Kidney (tissue), 14 donors: Measurements from ENCODE around the gene URGCP. TPM values are rescaled to one million over a fixed set of nuclear protein-coding genes. Genes with fewer than 3 reads are reported as not detected.
A peak's percentile ranks its signal among the peaks of the same experiment; 100 is the strongest.

Source experiments
- DNase-seq, 5 donors: peaks; one replicate each; pipeline ENCODE4 v3.0.0-alpha.2; 2013 to 2020
- FAIRE-seq: peaks from 2 replicates; lab custom pipeline; 2012; peaks lifted over from hg19 to GRCh38; lab: Jason Lieb, UNC
- H3K27ac ChIP-seq, 2 donors: one replicate each; pipeline ENCODE4 v1.7.0; 2013; ENCODE audit warnings: low read depth in 2 of 2, low read length in 2 of 2, inconsistent platforms in 1 of 2
- H3K27me3 ChIP-seq: one replicate; pipeline ENCODE4 v1.7.1; 2013; ENCODE audit warnings: low read length, inconsistent platforms; ENCODE audit not compliant: control insufficient read depth, insufficient read depth
- H3K36me3 ChIP-seq, 3 donors: one replicate each; pipeline versions ENCODE4 v1.7.0 to v1.7.1; 2013; ENCODE audit warnings: low read length in 3 of 3, control low read depth in 1 of 3, inconsistent platforms in 1 of 3; ENCODE audit not compliant: insufficient read depth in 3 of 3, control insufficient read depth in 2 of 3
- H3K4me1 ChIP-seq, 3 donors: one replicate each; pipeline versions ENCODE4 v1.7.0 to v1.7.1; 2013; ENCODE audit warnings: low read length in 3 of 3, inconsistent platforms in 1 of 3, low read depth in 1 of 3; ENCODE audit not compliant: control insufficient read depth in 2 of 3, insufficient read depth in 2 of 3
- H3K4me3 ChIP-seq, 3 donors: one replicate each; pipeline versions ENCODE4 v1.7.0 to v1.8.1; 2013; ENCODE audit warnings: low read length in 3 of 3, control low read depth in 1 of 3, inconsistent platforms in 1 of 3
- H3K9ac ChIP-seq, 3 donors: one replicate each; pipeline versions ENCODE4 v1.7.0 to v1.7.1; 2013; ENCODE audit warnings: low read length in 3 of 3, control low read depth in 1 of 3, inconsistent platforms in 1 of 3
- H3K9me3 ChIP-seq, 3 donors: one replicate each; pipeline versions ENCODE4 v1.7.0 to v1.7.1; 2013; ENCODE audit warnings: low read length in 3 of 3, control low read depth in 1 of 3, inconsistent platforms in 1 of 3; ENCODE audit not compliant: control insufficient read depth in 2 of 3, insufficient read depth in 1 of 3
- CTCF ChIP-seq: IDR thresholded peaks from 3 replicates; pipeline ENCODE4 v1.5.1; 2012; ENCODE audit warnings: mild to moderate bottlenecking, moderate library complexity, borderline replicate concordance; ENCODE audit not compliant: insufficient read depth; ENCODE audit errors: extremely low read depth
- intact Hi-C: fragments of 100-400 bp; cut with DNase I; formaldehyde crosslinking; loops from one replicate; pipeline ENCODE4 v1.11.1; 2022
- polyA plus RNA-seq: library from polyadenylated mRNA; stranded (reverse); fragments of 350-450 nt; fragmentation: Illumina TruSeq; extraction: RNeasy Lipid Tissue Mini Kit (QIAGEN cat#74804); gene quantifications from one replicate; pipeline ENCODE4 v1.2.3, GENCODE V29; 2014; ENCODE audit warnings: low read depth, low replicate concordance; ENCODE audit not compliant: insufficient read depth
- total RNA-seq: library from RNA; stranded (reverse); fragmentation: NEBNext Ultra II Directional; extraction: Animal tissue kit (Norgen Biotek cat#: 25700); gene quantifications from one replicate; pipeline ENCODE4 v1.2.1, GENCODE V29; 2021
- donor health status: control.
- donor health status: control.
- donor health status: control.
- donor health status: control.
- donor health status: control.
- donor health status: DM: yes; HTN: yes; CAD: no.
- donor health status: Normal renal cell carcinoma (clear cell type).

The URGCP gene
- total and polyA plus RNA-seq, 2 donors from 2014 or later = 32.9 to 41.0 TPM

- intact Hi-C loops = no loop called here
- no peak for TF ChIP-seq CTCF
- no peaks in the 10 kb centered on the region for H3K27me3 ChIP-seq
- no peak overlapping the region for H3K9ac ChIP-seq
- no peak overlapping the region for H3K27ac ChIP-seq
- DNase-seq (no peak), FAIRE-seq (no peak)
- no peak overlapping the region for H3K4me3 ChIP-seq
- no peaks in the 10 kb centered on the region for H3K9me3 ChIP-seq
- H3K36me3 ChIP-seq = no peaks in the 10 kb centered on the region
- peaks cover 0 to 21% (median 7%) of the 10 kb centered on the region in 3 donors for H3K4me1 ChIP-seq
Observed at GRCh38 chr7:43922726-43923125, 16.3 kb upstream of the URGCP start.

DNA sequence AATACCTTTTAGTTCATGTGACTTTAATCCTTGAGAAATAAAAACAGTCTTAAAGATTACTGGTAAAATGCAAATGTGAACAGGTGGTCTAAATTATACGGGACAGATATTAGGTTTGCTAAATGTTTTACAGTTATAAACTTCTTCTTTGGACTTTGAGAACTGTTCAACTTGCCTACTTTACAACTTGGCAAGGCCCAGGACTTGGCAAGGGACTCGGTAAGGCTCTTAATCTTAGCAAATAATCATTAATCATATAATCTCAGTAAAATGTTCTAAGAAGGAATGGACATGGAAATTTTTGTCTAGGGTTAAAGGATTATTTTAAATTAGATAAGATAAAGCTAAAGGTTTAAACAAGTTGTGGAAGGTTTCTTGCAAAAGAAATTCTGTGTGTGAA is 15.0 kb upstream of the URGCP start:
- intact Hi-C loops = no loop called here
- Histone ChIP-seq H3K27ac (peak overlapping the region in 1 of 2 donors; percentile 22), H3K4me1 (peaks cover 0 to 21% (median 3%) of the 10 kb centered on the region in 3 donors), H3K4me3 (no peak overlapping the region), H3K27me3 (no peaks in the 10 kb centered on the region), H3K36me3 (no peaks in the 10 kb centered on the region), H3K9me3 (no peaks in the 10 kb centered on the region), H3K9ac (no peak overlapping the region)
- DNase-seq = no peak
- FAIRE-seq = peak; percentile 66
- no peak for TF ChIP-seq CTCF

DNA sequence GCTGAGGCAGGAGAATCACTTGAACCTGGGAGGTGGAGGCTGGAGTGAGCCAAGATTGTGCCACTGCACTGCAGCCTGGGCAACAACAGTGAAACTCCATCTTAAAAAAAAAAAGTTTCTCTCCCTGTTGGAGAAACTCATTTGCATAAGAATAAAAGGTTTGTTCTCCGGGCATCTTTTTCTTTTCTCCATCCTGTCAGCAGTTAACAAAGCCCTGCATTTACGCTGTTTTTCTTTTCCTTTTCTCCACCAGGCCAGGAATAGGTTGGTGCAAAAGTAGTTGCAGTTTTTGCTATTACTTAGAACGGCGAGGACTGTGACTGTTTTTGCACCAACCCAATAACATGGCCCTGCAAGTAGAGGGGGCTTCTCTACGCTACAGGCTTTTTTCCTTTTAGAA is 9.5 kb upstream of the URGCP start:
- intact Hi-C loops = no loop called here
- Histone ChIP-seq H3K27ac (no peak overlapping the region), H3K9me3 (no peaks in the 10 kb centered on the region), H3K4me3 (no peak overlapping the region), H3K4me1 (peaks cover 0 to 12% (median 0%) of the 10 kb centered on the region in 3 donors), H3K27me3 (no peaks in the 10 kb centered on the region), H3K36me3 (no peaks in the 10 kb centered on the region), H3K9ac (no peak overlapping the region)
- no peak for DNase-seq
- no peak for FAIRE-seq
- TF ChIP-seq CTCF = no peak

DNA sequence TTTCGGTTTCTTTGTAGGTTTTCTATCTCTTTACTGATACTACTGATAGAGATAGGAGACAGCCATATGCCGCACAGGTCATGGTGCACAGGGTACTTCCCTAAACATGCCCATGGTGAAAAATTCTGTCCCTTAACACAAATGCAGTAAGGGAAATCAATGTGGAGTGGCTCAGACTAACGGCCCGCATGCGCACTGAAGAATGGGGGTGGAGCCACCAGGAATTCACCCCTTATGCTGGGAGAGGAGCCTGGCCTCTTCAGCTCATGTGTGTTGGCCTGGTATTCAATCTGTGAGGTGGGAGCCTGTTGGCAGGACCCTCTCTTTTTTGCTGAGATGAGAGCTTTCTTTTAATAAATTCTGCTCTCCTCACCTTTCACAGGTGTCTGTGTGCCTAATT is 8.4 kb upstream of the URGCP start:
- no peak for DNase-seq
- H3K36me3 ChIP-seq = no peaks in the 10 kb centered on the region
- no peaks in the 10 kb centered on the region for H3K9me3 ChIP-seq
- intact Hi-C loops = no loop called here
- no peak overlapping the region for H3K27ac ChIP-seq
- H3K27me3 ChIP-seq = no peaks in the 10 kb centered on the region
- FAIRE-seq = no peak
- no peak overlapping the region for H3K9ac ChIP-seq
- H3K4me3 ChIP-seq = no peak overlapping the region
- H3K4me1 ChIP-seq = peaks cover 0 to under 1% (median 0%) of the 10 kb centered on the region in 3 donors
- no peak for TF ChIP-seq CTCF
